HG03175 (cell line): ENCODE measurements around the gene MYO15A.
A peak's percentile ranks its signal among the peaks of the same experiment; 100 is the strongest.

Source experiments
- ATAC-seq: cut with Tn5 transposase; IDR thresholded peaks from one replicate; pipeline ENCODE4 v1.9.1; 2021; ENCODE audit warnings: mild to moderate bottlenecking, moderate library complexity; ENCODE audit not compliant: unreplicated experiment

The MYO15A gene

GRCh38 chr17:18157354-18157985 is 48.9 kb downstream of the MYO15A start:
- ATAC-seq, result no peak

DNA sequence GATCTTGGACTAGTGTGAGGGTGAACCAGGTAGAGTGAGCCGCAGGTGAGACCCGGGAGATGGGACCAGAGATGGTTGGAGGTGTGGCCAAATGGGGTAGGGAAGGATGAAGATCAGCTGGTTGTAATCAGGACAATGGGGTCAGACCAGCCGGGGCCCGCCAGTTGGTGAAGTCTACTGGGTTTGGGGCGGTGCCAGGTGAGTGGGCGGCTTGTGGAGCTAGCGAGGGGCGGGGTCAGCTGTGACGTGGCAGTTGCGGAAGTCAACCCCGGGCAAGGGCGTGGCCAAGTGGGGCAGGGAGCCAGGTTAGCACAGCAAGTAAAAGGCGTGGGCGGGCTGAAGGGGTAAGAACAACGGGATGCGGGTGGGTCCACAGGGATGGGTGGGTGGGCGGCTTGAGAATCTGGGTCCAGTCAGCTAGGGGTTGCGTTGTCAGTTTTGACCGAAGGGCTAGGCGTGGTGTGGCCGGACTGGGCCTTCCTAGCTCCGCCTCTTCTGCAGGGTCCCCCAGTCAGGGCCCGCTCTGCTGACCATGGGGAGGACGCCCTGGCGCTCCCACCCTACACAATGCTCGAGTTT is 49.6 kb downstream of the MYO15A start:
- ATAC-seq, result peak; percentile 50

GRCh38 chr17:18159551-18160120 is 51.1 kb downstream of the MYO15A start:
- no peak for ATAC-seq

DNA sequence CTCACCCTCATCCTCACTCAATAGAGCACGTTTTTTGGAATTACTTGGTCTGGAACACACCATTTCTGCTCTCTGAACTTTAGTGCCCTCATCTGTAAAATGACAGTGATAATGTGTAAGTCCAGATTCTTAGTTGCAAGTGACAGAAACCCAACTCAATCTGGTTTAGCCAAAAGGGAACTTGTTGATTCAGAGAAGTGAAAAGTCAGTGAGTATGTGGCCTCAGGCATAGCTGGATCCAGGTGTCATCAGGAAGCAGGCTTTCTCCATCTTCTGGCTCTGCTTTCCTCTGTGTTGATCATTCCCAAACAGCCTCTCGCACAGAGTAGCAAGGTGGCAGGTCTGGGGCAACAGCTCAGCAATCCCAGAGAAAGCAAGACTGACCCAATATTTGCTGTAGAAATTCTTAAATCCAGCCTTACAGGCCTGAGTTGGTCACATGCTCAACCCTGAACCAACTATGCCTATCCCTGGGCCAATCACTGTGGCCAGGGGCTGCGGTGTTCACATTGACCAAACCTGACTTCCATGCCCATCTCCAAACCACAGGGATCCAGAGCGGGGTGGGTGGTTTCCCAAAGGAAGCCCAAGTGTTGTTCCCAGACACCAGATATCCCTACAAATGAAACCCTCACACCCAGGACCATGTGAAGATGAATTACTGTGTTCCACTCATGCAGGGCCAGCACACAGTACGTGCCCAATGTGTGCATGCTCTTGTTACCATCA is 51.7 kb downstream of the MYO15A start:
- ATAC-seq, result no peak

DNA sequence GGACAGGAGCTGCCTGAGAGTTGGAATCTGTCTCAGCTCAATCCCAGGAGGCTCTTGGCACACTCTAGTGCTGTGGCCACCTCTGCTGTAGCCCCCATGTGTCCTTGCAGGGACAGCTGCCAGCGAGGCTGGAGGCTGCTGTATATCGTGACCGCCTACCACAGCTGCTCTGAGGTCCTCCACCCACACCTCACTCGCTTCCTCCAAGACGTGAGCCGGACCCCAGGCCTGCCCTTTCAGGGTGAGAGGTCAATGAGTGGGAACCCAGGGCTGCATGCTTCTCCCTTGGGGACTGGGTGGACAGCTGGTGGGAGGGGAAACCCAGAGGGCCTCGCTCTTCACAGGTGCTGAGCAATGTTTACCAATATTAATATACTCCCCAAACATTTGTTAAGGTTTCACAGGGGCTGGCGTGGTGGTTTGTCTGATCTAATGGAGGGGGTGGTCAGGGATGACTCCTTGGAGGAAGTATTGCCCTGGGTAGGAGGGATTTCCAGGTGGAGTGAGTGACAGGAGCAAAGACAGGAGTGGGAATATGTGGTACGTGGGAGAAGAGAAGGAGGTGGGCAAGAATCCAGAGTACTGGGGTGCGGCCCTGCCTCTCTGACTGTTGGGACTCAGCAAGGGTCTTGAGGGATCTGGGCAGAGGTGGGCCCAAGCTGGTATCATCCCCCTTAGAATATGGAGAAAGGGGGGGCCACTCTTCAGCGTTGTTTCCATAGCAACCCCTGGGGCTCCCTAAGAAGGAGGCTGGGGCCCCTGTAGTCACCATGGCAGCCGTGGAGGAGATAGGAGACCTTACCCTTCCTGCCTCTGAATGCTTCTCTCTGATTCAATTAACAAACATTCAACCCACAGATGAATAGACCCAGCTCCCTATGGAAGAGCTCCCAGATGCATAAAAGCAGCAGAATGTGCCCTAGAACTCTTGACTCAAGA is 52.9 kb downstream of the MYO15A start:
- ATAC-seq, result no peak

DNA sequence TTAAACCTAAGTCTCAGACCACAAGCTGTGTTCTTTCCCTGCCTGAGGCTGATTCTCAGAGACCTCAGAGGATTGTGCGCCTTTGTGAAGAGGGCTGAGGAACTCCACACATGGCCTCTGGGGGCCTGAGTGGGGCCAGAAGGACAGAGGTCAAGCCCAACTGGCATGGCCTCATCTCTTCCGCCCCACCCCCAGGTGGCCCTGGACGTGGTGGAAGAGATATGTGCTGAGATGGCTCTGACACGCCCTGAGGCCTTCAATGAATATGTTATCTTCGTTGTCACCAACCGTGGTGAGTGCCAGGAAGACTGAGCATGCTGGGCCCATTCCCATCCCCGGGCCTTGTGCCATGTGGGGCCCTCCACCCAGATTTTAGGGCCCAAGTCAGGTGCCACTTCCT is 55.0 kb downstream of the MYO15A start:
- no peak for ATAC-seq

GRCh38 chr17:18166894-18167293 is 58.3 kb downstream of the MYO15A start:
- no peak for ATAC-seq

- ATAC-seq, result no peak
Observed at GRCh38 chr17:18167421-18167820, 58.9 kb downstream of the MYO15A start.

DNA sequence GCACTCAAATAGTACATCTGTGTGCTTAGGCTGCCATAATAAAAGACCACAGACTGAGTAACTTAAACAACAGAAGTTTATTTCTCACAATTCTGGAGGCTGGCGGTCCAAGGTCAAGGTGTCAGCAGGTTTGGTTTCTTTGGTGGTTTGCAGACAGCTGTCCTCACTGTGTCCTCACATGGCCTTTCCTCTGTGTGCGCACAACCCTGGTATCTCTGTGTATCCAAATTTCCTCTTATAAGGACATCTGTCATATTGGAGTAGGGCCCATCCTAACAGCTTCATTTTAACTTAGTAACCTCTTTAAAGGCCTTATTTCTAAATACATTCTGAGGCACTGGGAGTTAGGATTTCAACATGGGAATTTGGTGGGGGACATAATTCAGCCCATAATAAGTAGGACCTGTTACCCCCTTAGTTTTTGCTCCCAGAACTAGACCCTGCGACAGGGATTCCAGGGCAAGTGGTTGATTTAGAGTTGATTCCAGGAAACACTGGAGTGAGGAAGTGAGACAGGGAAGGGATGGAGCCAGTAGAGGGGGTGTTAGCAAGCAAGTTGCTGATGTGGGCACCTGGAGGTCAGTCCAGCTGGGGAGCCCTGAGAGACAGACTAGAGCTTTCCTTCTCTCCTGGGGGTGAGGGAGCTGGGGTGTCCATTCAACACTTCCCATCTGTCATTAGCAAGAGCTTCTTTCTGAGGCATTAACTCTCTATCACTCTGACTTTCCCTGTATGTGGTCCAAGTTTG is 64.1 kb downstream of the MYO15A start:
- ATAC-seq, result no peak

- no peak for ATAC-seq
Observed at GRCh38 chr17:18173740-18174139, 65.2 kb downstream of the MYO15A start.

DNA sequence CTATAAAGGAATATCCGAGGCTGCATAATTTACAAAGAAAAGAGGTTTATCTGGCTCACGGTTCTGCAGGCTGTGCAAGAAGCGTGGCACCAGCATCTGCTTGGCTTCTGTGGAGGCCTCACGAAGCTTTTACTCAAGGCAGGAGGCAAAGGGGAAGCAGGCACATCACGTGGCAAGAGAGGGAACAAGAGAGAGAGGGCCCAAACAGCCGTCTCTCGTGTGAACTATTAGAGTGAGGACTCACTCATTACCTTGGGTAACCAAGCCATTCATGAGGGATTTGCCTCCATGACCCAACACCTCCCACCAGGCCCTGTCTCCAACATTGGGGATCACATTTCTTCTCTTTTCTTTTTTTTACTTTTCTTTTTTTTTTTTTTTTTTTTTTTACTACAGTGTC is 67.6 kb downstream of the MYO15A start:
- no peak for ATAC-seq

GRCh38 chr17:18177133-18177532 is 68.6 kb downstream of the MYO15A start:
- ATAC-seq, result no peak

- ATAC-seq, result no peak
Observed at GRCh38 chr17:18177722-18178121, 69.2 kb downstream of the MYO15A start.

GRCh38 chr17:18179196-18179595 is 70.6 kb downstream of the MYO15A start:
- ATAC-seq, result no peak

DNA sequence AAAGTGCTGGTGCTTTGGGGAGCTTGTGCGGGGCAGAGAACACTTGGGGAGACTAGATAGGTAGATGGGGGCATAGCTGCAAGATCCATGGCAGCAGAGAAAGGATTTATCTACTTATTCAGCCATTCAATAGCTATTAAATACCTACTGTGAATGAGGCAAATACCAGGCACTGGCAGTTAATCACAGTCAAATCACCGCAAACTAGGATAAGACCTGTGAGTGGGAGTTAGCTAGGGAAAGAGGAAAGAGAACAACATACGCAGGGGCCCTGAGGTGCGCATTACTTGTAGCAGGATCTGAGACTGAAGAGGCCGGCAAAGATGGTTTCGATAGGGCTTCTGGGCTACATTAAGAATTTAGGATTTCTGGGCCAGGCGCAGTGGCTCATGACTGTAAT is 71.2 kb downstream of the MYO15A start:
- ATAC-seq, result no peak

DNA sequence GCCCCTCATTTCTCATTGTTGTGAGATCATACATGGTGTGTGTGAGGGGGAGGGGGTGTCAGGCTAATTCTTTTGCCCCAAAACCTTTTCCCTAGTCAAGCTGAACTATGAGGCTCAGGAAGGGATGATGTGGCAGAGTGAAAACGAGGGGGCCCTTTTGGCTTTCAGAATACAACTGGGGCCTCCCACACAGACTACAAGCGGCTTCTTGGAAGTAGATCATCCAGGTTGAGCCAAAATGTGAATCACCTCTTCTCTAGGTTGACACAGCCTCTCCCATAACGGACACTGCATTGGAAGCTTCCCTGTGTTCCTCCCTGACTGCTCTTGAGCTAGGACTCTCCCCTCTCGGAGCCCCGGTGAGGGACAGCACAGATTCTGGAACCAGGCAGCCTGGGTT is 72.8 kb downstream of the MYO15A start:
- no peak for ATAC-seq

- no peak for ATAC-seq
Observed at GRCh38 chr17:18182110-18182977, 73.8 kb downstream of the MYO15A start.

- peak; percentile 40 for ATAC-seq
Observed at GRCh38 chr17:18182978-18183333, 74.4 kb downstream of the MYO15A start.
